Hematopoietic multipotent progenitor cell (in vitro differentiated cells): ENCODE results near the gene TBL1X. TPM values are rescaled to one million over a fixed set of nuclear protein-coding genes. Genes with fewer than 3 reads are reported as not detected.

Source experiments
- DNase-seq, 3 donors: peaks; one replicate each; pipeline ENCODE4 v3.0.0-alpha.2; 2011 to 2015; ENCODE audit warnings: low read depth in 2 of 3, low spot score in 2 of 3
- total RNA-seq: library from RNA; depleted of rRNA; stranded (reverse); fragments of >200 nt; gene quantifications from one replicate; pipeline ENCODE4 v1.2.3, GENCODE V29; 2012

Gene TBL1X
- total RNA-seq, 1 donor, result 12.4 TPM

- no peak for DNase-seq
Measured at GRCh38 chrX:9785944-9786797, 321.3 kb downstream of the TBL1X start, which contains the start of gene SHROOM2. TSS of gene SHROOM2 (plus strand) at chrX:9786429. CDS start at chrX:9786546, 117 bp downstream.

GRCh38 chrX:9786798-9787635 lies 322.2 kb downstream of the TBL1X start:
- DNase-seq, result no peak

- no peak for DNase-seq
Measured at GRCh38 chrX:9788911-9789310, 324.1 kb downstream of the TBL1X start.

GRCh38 chrX:9789555-9789954 lies 324.7 kb downstream of the TBL1X start:
- DNase-seq, result no peak
